BLaER1 (cell line): ENCODE measurements around the gene CD63.

ENCODE experiments used
- H3K27ac ChIP-seq: shearing (Covaris generic); formaldehyde crosslinking; 2 replicates; pipeline ENCODE4 v1.8.1; 2022
- H3K27me3 ChIP-seq: shearing (Covaris generic); formaldehyde crosslinking; 2 replicates; pipeline ENCODE4 v1.8.1; 2022
- H3K36me3 ChIP-seq: shearing (Covaris generic); formaldehyde crosslinking; 2 replicates; pipeline ENCODE4 v1.8.1; 2022
- H3K4me1 ChIP-seq: shearing (Covaris generic); formaldehyde crosslinking; 2 replicates; pipeline ENCODE4 v1.8.1; 2022
- H3K4me2 ChIP-seq: shearing (Covaris generic); formaldehyde crosslinking; 2 replicates; pipeline ENCODE4 v1.8.1; 2022
- H3K4me3 ChIP-seq: shearing (Covaris generic); formaldehyde crosslinking; 2 replicates; pipeline ENCODE4 v1.8.1; 2022
- H3K9ac ChIP-seq: shearing (Covaris generic); formaldehyde crosslinking; 2 replicates; pipeline ENCODE4 v1.8.1; 2022
- H3K9me3 ChIP-seq: shearing (Covaris generic); formaldehyde crosslinking; 2 replicates; pipeline ENCODE4 v1.8.1; 2022
- H4K20me1 ChIP-seq: shearing (Covaris generic); formaldehyde crosslinking; 2 replicates; pipeline ENCODE4 v1.8.1; 2022
- Cebpa-rat ChIP-seq: shearing (Covaris generic); IDR thresholded peaks from 2 replicates; pipeline ENCODE4 v1.8.1; 2022

Gene CD63

DNA sequence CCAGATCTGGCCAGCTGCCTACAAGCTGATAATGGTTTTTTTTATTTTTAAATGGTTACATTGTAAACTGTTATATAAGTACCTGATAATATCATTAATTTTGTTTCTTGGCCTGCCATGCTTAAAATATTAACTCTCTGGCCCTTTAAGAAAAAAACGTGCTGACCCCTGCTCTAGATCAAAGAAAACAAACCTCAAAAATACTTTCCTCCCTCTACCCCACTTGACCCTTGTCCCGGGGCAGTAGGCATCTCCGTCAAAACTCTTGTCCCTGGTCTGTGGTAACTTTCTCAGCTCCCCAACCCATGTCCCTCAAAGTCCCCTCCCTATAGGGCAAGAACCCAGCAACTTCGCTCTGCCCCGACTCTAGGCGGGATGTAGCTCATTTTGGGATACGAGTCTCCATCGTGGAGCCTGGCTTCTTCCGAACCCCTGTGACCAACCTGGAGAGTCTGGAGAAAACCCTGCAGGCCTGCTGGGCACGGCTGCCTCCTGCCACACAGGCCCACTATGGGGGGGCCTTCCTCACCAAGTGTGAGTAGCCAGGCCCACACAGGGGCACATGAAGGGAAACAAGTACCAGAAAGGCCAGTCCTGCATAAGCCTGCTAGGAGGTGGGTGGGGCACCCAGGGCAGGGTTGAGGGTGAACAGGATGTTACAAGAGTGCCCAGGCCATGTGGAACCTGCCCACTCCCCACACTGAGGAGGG lies 5.1 kb downstream of the CD63 start:
- peak overlapping the region; percentile 68 for H3K4me2 ChIP-seq
- H3K9me3 ChIP-seq, result no peaks in the 10 kb centered on the region
- peak overlapping the region; percentile 57; the same call in 1 of the 2 replicates for H3K9ac ChIP-seq
- no peak for TF ChIP-seq Cebpa-rat
- peaks cover 87% of the 10 kb centered on the region for H3K4me1 ChIP-seq
- H3K4me3 ChIP-seq, result no peak overlapping the region
- H3K36me3 ChIP-seq, result peaks cover 57% of the 10 kb centered on the region
- peak overlapping the region; percentile 68 for H3K27ac ChIP-seq
- H3K27me3 ChIP-seq, result no peaks in the 10 kb centered on the region
- H4K20me1 ChIP-seq, result peaks cover 28% of the 10 kb centered on the region

DNA sequence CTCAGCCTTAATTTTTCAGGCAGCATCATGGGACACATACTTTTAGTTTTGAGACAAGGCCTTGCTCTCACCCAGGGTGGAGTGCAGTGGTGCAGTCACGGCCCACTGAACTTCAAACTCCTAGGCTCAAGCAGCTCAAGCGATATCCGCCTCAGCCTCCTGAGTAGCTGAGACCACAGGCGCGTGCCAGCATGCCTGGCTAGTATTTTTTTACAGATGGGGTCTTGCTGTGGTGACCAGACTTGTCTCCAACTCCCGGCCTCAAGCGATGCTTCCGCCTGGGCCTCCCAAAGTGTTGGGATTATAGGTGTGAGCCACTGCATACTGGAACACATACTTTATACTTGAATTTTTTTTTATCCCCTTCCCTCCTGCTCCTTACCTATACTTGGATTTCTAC lies 5.9 kb downstream of the CD63 start:
- Histone ChIP-seq H3K9ac (peak overlapping the region; percentile 30; the same call in 1 of the 2 replicates), H3K9me3 (no peaks in the 10 kb centered on the region), H3K27ac (peak overlapping the region; percentile 68), H3K4me3 (no peak overlapping the region), H3K36me3 (peaks cover 57% of the 10 kb centered on the region), H4K20me1 (peaks cover 27% of the 10 kb centered on the region), H3K4me2 (peak overlapping the region; percentile 68), H3K4me1 (peaks cover 94% of the 10 kb centered on the region), H3K27me3 (no peaks in the 10 kb centered on the region)
- no peak for TF ChIP-seq Cebpa-rat

DNA sequence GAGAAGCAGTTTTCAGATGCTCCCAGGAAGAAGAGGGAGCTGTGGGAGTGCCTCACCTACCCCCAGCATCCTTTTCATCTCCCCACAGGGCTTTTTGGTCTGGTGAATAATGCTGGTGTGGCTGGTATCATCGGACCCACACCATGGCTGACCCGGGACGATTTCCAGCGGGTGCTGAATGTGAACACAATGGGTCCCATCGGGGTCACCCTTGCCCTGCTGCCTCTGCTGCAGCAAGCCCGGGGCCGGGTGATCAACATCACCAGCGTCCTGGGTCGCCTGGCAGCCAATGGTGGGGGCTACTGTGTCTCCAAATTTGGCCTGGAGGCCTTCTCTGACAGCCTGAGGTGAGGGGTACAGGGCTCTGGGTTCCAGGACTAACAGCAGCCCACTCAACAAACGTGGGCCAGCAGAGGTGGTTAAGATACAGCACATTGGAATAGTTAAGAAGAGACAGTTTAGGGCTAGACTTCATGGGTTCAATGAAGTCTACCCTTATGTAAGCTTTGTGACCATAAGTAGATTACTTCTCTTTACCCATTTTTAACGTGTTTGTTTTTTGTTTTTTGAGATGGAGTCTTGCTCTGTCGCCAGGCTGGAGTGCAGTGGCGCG lies 7.1 kb downstream of the CD63 start:
- no peak overlapping the region for H3K27ac ChIP-seq
- no peaks in the 10 kb centered on the region for H3K27me3 ChIP-seq
- no peaks in the 10 kb centered on the region for H3K9me3 ChIP-seq
- H3K4me2 ChIP-seq, result no peak overlapping the region
- no peak overlapping the region for H3K9ac ChIP-seq
- no peak overlapping the region for H3K4me3 ChIP-seq
- H4K20me1 ChIP-seq, result peaks cover 14% of the 10 kb centered on the region
- H3K4me1 ChIP-seq, result peaks cover 94% of the 10 kb centered on the region
- H3K36me3 ChIP-seq, result peaks cover 50% of the 10 kb centered on the region
- no peak for TF ChIP-seq Cebpa-rat

DNA sequence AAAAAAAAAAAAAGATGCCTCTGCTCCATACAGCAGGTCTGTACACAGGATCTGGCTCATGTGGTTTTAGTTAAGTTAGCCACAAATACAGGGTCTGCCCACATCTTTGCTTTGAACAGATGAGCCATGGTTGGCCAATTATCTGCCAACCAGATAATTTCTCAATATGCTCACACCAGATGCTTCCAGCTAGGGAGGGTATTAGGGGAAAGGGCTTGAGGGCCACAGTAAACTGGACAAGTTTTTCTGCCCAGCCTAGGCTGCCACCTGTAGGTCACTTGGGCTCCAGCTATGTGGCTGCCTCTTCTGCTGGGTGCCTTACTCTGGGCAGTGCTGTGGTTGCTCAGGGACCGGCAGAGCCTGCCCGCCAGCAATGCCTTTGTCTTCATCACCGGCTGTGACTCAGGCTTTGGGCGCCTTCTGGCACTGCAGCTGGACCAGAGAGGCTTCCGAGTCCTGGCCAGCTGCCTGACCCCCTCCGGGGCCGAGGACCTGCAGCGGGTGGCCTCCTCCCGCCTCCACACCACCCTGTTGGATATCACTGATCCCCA lies 7.8 kb downstream of the CD63 start:
- H3K4me3 ChIP-seq, result no peak overlapping the region
- H3K9ac ChIP-seq, result no peak overlapping the region
- H4K20me1 ChIP-seq, result peaks cover 9% of the 10 kb centered on the region; the same call in 1 of the 2 replicates
- no peaks in the 10 kb centered on the region for H3K9me3 ChIP-seq
- H3K36me3 ChIP-seq, result peaks cover 43% of the 10 kb centered on the region
- H3K4me2 ChIP-seq, result peak overlapping the region; percentile 18; the same call in 1 of the 2 replicates
- H3K27me3 ChIP-seq, result no peaks in the 10 kb centered on the region
- H3K4me1 ChIP-seq, result peaks cover 91% of the 10 kb centered on the region
- peak; percentile 23; the same call in 1 of the 2 replicates for TF ChIP-seq Cebpa-rat
- no peak overlapping the region for H3K27ac ChIP-seq

DNA sequence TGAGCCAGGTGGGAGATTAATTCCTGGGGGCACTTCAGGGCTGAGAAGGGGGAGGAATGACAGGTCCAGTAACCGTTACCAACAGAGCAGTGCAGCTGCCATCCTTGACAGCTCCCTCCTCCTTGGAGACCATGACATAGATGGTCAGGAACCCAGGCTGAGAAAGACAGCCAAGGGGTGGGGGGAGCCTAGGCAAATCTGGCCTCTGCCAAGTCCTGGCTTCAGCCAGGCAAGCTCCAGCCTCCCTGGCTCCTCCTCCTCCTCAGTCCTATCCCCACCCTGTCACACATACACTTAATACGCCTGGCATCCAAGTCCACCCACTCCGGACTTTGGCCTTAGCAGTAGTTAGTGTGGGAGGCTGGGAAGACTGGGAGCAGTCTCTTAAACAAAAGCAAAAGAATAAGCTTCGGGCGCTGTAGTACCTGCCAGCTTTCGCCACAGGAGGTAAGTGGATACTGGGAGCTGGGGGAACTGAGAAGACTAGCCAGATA lies 8.7 kb downstream of the CD63 start, which contains the start of gene RDH5:
Gene RDH5, plus strand, starts transcription at position 323 of the 494 bp plus-strand sequence. CDS start 792 bp downstream, outside the sequence.
- H3K36me3 ChIP-seq, result peaks cover 35% of the 10 kb centered on the region
- peaks cover 93% of the 10 kb centered on the region for H3K4me1 ChIP-seq
- no peak for TF ChIP-seq Cebpa-rat
- H3K4me3 ChIP-seq, result no peak within 1 kb of the TSS
- H3K27me3 ChIP-seq, result no peaks in the 10 kb centered on the region
- peaks cover 4% of the 10 kb centered on the region; the same call in 1 of the 2 replicates for H4K20me1 ChIP-seq
- no peaks in the 10 kb centered on the region for H3K9me3 ChIP-seq
- H3K4me2 ChIP-seq, result peak within 1 kb of the TSS; percentile 18
- no peak within 1 kb of the TSS for H3K27ac ChIP-seq
- peak within 1 kb of the TSS; percentile 11; the same call in 1 of the 2 replicates for H3K9ac ChIP-seq

DNA sequence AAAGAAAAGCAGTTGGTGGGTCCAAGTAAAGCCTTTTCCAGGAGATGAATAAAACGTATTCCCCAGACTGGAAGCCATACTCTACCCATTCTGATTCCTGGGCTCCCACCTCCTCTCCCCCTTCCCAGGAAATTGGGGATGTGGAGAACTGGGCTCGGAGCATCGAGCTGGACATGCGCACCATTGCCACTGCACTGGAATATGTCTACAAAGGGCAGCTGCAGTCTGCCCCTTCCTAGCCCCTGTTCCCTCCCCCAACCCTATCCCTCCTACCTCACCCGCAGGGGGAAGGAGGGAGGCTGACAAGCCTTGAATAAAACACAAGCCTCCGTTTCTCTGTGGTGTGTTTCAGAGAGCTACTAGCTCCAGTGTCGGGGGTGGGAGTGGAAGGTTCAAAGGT lies 9.4 kb downstream of the CD63 start:
- no peak for TF ChIP-seq Cebpa-rat
- Histone ChIP-seq H3K4me2 (0 out of 2 replicates have a peak overlapping the region, but pooled peaks have one; percentile 13), H3K27ac (no peak overlapping the region), H4K20me1 (no peaks in the 10 kb centered on the region), H3K9me3 (no peaks in the 10 kb centered on the region), H3K9ac (no peak overlapping the region), H3K4me1 (peaks cover 89% of the 10 kb centered on the region), H3K36me3 (peaks cover 29% of the 10 kb centered on the region; the same call in 1 of the 2 replicates), H3K4me3 (no peak overlapping the region), H3K27me3 (no peaks in the 10 kb centered on the region)

DNA sequence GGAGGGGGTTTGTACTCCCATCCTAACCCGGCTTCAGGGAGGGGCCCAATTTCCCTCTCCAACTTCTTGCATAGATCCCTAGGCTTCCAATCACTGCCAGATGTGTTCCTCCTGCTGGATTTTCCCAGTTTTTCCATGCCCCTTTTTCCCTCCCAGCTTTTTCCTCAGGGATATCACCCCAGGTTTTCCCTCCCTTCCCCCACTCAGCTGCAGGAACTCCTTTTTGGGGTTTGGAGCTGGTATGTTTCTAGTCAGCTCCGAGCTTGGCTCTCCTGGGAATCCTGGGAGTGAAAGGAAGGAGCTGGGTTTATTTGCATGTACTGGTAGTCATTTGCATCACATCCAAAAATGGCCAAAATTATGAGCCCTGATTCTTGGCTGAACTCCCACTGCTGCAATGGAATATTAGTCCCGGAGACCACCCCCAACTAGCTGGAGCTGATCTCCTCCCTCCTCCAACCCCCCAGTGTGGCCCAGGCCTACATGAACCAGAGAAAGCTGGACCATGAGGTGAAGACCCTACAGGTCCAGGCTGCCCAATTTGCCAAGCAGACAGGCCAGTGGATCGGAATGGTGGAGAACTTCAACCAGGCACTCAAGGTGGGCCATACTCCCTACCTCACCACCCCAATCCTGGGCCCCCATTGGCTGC lies 10.1 kb downstream of the CD63 start:
- Histone ChIP-seq H3K9me3 (no peaks in the 10 kb centered on the region), H3K27me3 (no peaks in the 10 kb centered on the region), H3K4me3 (no peak overlapping the region), H4K20me1 (no peaks in the 10 kb centered on the region), H3K4me1 (peaks cover 82% of the 10 kb centered on the region), H3K4me2 (0 out of 2 replicates have a peak overlapping the region, but pooled peaks have one; percentile 13), H3K9ac (no peak overlapping the region), H3K36me3 (peaks cover 23% of the 10 kb centered on the region; the same call in 1 of the 2 replicates), H3K27ac (no peak overlapping the region)
- no peak for TF ChIP-seq Cebpa-rat

DNA sequence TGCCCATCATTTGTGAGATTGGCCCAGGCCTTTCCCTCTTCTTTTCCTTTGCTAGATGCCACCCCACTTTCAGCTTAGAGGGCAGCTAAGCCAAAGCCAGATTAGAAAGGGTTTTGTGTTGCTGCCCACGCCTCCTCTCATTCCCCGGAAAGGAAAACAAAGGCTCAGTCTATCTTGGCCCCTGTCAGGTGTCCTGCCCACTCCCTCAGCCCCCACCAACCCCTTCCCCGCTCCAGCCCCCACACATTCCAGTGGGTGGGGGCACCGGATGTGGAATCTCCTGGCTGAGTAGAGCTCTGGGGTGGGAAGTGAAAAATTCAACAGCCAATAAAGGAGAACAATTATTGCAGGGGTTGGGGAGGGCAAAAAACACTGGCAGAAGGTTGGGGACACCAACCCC lies 10.8 kb downstream of the CD63 start:
- Histone ChIP-seq H3K9me3 (no peaks in the 10 kb centered on the region), H3K4me3 (no peak overlapping the region), H4K20me1 (no peaks in the 10 kb centered on the region), H3K27me3 (no peaks in the 10 kb centered on the region), H3K9ac (peak overlapping the region; percentile 82; the same call in 1 of the 2 replicates), H3K4me1 (peaks cover 75% of the 10 kb centered on the region), H3K36me3 (peaks cover 21% of the 10 kb centered on the region; the same call in 1 of the 2 replicates), H3K4me2 (peak overlapping the region; percentile 93), H3K27ac (no peak overlapping the region)
- no peak for TF ChIP-seq Cebpa-rat
